Suprapubic skin (tissue), 4 donors: ENCODE data around the gene CFAP46. TPM values are rescaled to one million over a fixed set of nuclear protein-coding genes. Genes with fewer than 3 reads are reported as not detected.

Experiments used
- DNase-seq, 2 donors: peaks; one replicate each; pipeline ENCODE4 v3.0.0-alpha.2; 2019; ENCODE audit warnings: low spot score in 2 of 2
- H3K27ac ChIP-seq: fragments of 200-600 bp; sonication (generic); one replicate; pipeline ENCODE4 v1.5.1; 2019
- H3K27me3 ChIP-seq: fragments of 200-600 bp; sonication (generic); one replicate; pipeline ENCODE4 v1.5.1; 2019
- H3K36me3 ChIP-seq: fragments of 200-600 bp; sonication (generic); one replicate; pipeline ENCODE4 v1.5.1; 2019
- H3K4me1 ChIP-seq: fragments of 200-600 bp; sonication (generic); one replicate; pipeline ENCODE4 v1.5.1; 2019
- H3K4me3 ChIP-seq: fragments of 200-600 bp; sonication (generic); one replicate; pipeline ENCODE4 v1.5.1; 2019; ENCODE audit warnings: mild to moderate bottlenecking
- H3K9me3 ChIP-seq: fragments of 200-600 bp; sonication (generic); one replicate; pipeline ENCODE4 v1.5.1; 2019
- CTCF ChIP-seq, 2 donors: fragments of 200-600 bp in 1 of 2; fragments of 450-650 bp in 1 of 2; sonication (generic) in 1 of 2; IDR thresholded peaks; one replicate each; pipeline ENCODE4 v1.5.1; 2016 to 2019; ENCODE audit warnings: antibody characterized with exemption in 2 of 2, mild to moderate bottlenecking in 1 of 2, moderate library complexity in 1 of 2
- EP300 ChIP-seq: sonication (generic); formaldehyde crosslinking; IDR thresholded peaks from one replicate; pipeline ENCODE4 v1.6.1; 2017; ENCODE audit warnings: antibody characterized with exemption
- POLR2A ChIP-seq, 2 donors: fragments of 450-650 bp; IDR thresholded peaks; one replicate each; pipeline ENCODE4 v1.6.1; 2017; ENCODE audit warnings: antibody characterized with exemption in 2 of 2, mild to moderate bottlenecking in 2 of 2, moderate library complexity in 2 of 2
- POLR2AphosphoS5 ChIP-seq, 3 donors: sonication (generic); formaldehyde crosslinking; IDR thresholded peaks; one replicate each; pipeline ENCODE4 v1.6.1; 2017; ENCODE audit warnings: antibody characterized with exemption in 3 of 3
- WGBS: methylation state at CpG from one replicate; pipeline ENCODE4 v1.1.5; 2018; 5-methylcytosine and 5-hydroxymethylcytosine counted together
- total RNA-seq, 4 donors: library from RNA; depleted of rRNA; stranded (reverse); fragments of >200 nt; gene quantifications; one replicate each; pipeline ENCODE4 v1.1.0, GENCODE V29; 2016

The CFAP46 gene
- total RNA-seq, 4 donors from 2014 or later: 0.11 to 0.21 TPM; not detected in 2

GRCh38 chr10:132875435-132875834 is 66.9 kb downstream of the CFAP46 start:
- TF ChIP-seq CTCF (IDR thresholded peaks at IDR 0.05) (no peak), EP300 (no peak), POLR2AphosphoS5 (IDR thresholded peaks at IDR 0.05) (no peak), POLR2A (IDR thresholded peaks at IDR 0.05) (no peak)
- H3K9me3 ChIP-seq: peaks cover 4% of the 10 kb centered on the region

GRCh38 chr10:132873395-132873794 is 69.0 kb downstream of the CFAP46 start:
- Histone ChIP-seq H3K9me3 (peaks cover 4% of the 10 kb centered on the region), H3K4me1 (no peaks in the 10 kb centered on the region), H3K27me3 (peaks cover 40% of the 10 kb centered on the region), H3K27ac (no peak overlapping the region), H3K36me3 (no peaks in the 10 kb centered on the region), H3K4me3 (no peak overlapping the region)
- DNase-seq: peak in 1 of 2 donors; percentile 45
- no peak for TF ChIP-seq POLR2AphosphoS5 (IDR thresholded peaks at IDR 0.05)
- TF ChIP-seq EP300: no peak
- no peak for TF ChIP-seq CTCF (IDR thresholded peaks at IDR 0.05)
- TF ChIP-seq POLR2A (IDR thresholded peaks at IDR 0.05): no peak
- 87% methylated on average over 8 of the region's 12 CpGs for WGBS

More at GRCh38 chr10:132875435-132875834, 66.9 kb downstream of the CFAP46 start:
- Histone ChIP-seq H3K36me3 (no peaks in the 10 kb centered on the region), H3K27me3 (peaks cover 59% of the 10 kb centered on the region), H3K4me3 (no peak overlapping the region), H3K4me1 (peaks cover 6% of the 10 kb centered on the region), H3K27ac (no peak overlapping the region)
- DNase-seq: peak in 1 of 2 donors; percentile 9
- WGBS: 76% methylated on average over 2 of the region's 2 CpGs

GRCh38 chr10:132872658-132873057 is 69.7 kb downstream of the CFAP46 start:
- peaks cover 4% of the 10 kb centered on the region for H3K9me3 ChIP-seq
- no peak for TF ChIP-seq EP300
- TF ChIP-seq CTCF (IDR thresholded peaks at IDR 0.05): no peak
- no peak for TF ChIP-seq POLR2A (IDR thresholded peaks at IDR 0.05)
- no peak for TF ChIP-seq POLR2AphosphoS5 (IDR thresholded peaks at IDR 0.05)
- 91% methylated on average over 13 of the region's 13 CpGs for WGBS

GRCh38 chr10:132870426-132870825 is 71.9 kb downstream of the CFAP46 start:
- H3K27ac ChIP-seq: no peak overlapping the region
- WGBS: 92% methylated on average over 13 of the region's 13 CpGs
- TF ChIP-seq EP300 (no peak), CTCF (IDR thresholded peaks at IDR 0.05) (no peak), POLR2AphosphoS5 (IDR thresholded peaks at IDR 0.05) (no peak), POLR2A (IDR thresholded peaks at IDR 0.05) (no peak)

More at GRCh38 chr10:132872658-132873057, 69.7 kb downstream of the CFAP46 start:
- Histone ChIP-seq H3K4me3 (no peak overlapping the region), H3K4me1 (no peaks in the 10 kb centered on the region), H3K27me3 (peaks cover 32% of the 10 kb centered on the region), H3K36me3 (no peaks in the 10 kb centered on the region), H3K27ac (no peak overlapping the region)
- DNase-seq: peak; percentile 24 to 47

GRCh38 chr10:132869621-132870020 is 72.7 kb downstream of the CFAP46 start:
- Histone ChIP-seq H3K27ac (no peak overlapping the region), H3K9me3 (peaks cover 4% of the 10 kb centered on the region), H3K4me3 (no peak overlapping the region), H3K4me1 (no peaks in the 10 kb centered on the region), H3K27me3 (peaks cover 24% of the 10 kb centered on the region), H3K36me3 (no peaks in the 10 kb centered on the region)
- peak; percentile 48 to 74 for DNase-seq
- WGBS: 87% methylated on average over 15 of the region's 16 CpGs
- TF ChIP-seq EP300: no peak
- TF ChIP-seq POLR2A (IDR thresholded peaks at IDR 0.05): no peak
- TF ChIP-seq POLR2AphosphoS5 (IDR thresholded peaks at IDR 0.05): no peak
- TF ChIP-seq CTCF (IDR thresholded peaks at IDR 0.05): no peak

More at GRCh38 chr10:132870426-132870825, 71.9 kb downstream of the CFAP46 start:
- peak in 1 of 2 donors; percentile 20 for DNase-seq
- no peaks in the 10 kb centered on the region for H3K36me3 ChIP-seq
- peaks cover 4% of the 10 kb centered on the region for H3K9me3 ChIP-seq
- no peak overlapping the region for H3K4me3 ChIP-seq
- H3K4me1 ChIP-seq: no peaks in the 10 kb centered on the region
- peaks cover 23% of the 10 kb centered on the region for H3K27me3 ChIP-seq
